ENCODE measurements around the gene PHF2.

PHF2 gene

DNA sequence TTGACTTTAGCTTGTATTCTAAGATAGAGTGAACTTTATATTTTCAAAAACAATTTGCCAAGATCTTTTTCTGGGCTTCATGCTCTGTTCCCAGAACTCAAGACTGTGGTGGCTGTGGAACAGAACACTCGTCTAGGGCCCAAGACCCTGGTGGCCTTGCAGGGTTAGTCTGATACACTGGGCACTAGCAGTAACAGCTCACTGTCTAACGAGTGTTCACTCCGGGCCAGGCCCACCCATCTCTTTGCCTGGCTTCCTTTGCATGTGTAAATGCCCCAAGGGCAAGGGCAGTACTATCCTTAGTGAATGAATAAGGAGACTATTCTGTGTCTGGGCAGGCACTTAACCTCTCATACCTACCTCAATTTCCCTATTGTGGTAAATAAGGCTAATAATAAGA, 47.4 kb downstream of the PHF2 start:
- H3K27me3 ChIP-seq = no peaks in the 10 kb centered on the region
- H3K4me1 ChIP-seq (ENCODE audit: control insufficient read depth in 1 of 2, insufficient read depth in 1 of 2, low read depth in 1 of 2, low read length in 1 of 2) = peaks cover 0 to 7% of the 10 kb centered on the region in 2 experiments
- peaks cover 5% of the 10 kb centered on the region for H3K9me3 ChIP-seq
- TF ChIP-seq CTCF (IDR thresholded peaks at IDR 0.05) = no peak
- no peak overlapping the region for H3K27ac ChIP-seq
- H3K36me3 ChIP-seq = no peaks in the 10 kb centered on the region
- no peak overlapping the region for H3K4me3 ChIP-seq (ENCODE audit: low read depth in 1 of 2, low read length in 1 of 2)

DNA sequence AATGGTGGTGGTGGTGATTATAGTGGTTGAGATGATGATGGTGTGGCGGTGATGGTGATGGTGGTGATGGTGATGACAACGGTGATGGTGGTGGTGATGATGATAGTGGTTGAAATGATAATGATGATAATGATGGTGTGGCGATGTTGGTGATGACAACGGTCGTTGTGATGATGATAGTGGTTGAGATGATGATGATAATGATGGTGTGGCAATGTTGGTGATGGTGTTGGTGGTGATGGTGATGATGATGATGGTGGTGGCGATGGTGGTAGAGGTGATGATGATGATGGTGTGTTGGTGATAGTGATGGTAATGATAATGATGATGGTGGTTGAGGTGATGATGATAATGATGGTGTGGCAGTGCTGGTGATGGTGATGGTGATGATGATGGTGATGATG, 48.0 kb downstream of the PHF2 start:
- peaks cover 4% of the 10 kb centered on the region for H3K36me3 ChIP-seq
- TF ChIP-seq CTCF (IDR thresholded peaks at IDR 0.05) = no peak
- no peaks in the 10 kb centered on the region for H3K27me3 ChIP-seq
- H3K4me1 ChIP-seq (ENCODE audit: control insufficient read depth in 1 of 2, insufficient read depth in 1 of 2, low read depth in 1 of 2, low read length in 1 of 2) = peaks cover 0 to 7% of the 10 kb centered on the region in 2 experiments
- H3K4me3 ChIP-seq (ENCODE audit: low read depth in 1 of 2, low read length in 1 of 2) = no peak overlapping the region
- no peak overlapping the region for H3K27ac ChIP-seq
- H3K9me3 ChIP-seq = peaks cover 5% of the 10 kb centered on the region

DNA sequence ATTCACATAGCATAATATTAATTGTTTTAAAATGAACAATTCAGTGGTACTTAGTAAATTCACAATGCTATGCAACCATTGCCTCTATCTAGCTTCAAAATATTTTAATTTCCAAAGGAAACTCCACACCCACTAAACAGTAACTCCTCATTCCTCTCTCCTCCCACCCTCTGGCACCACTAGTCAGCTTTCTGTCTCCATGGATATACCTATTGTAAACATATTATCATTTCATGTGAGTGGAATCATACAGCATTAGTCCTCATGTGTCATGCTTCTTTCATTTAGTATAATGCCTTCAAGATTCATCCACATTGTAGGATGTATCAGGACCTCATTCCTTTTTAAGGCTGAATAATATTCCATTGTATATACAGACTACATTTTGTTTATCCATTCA, 48.6 kb downstream of the PHF2 start:
- H3K36me3 ChIP-seq = peaks cover 9% of the 10 kb centered on the region
- H3K4me1 ChIP-seq (ENCODE audit: control insufficient read depth in 1 of 2, insufficient read depth in 1 of 2, low read depth in 1 of 2, low read length in 1 of 2) = peaks cover 0 to 7% of the 10 kb centered on the region in 2 experiments
- TF ChIP-seq CTCF (IDR thresholded peaks at IDR 0.05) = no peak
- peaks cover 5% of the 10 kb centered on the region for H3K9me3 ChIP-seq
- no peaks in the 10 kb centered on the region for H3K27me3 ChIP-seq
- no peak overlapping the region for H3K27ac ChIP-seq
- no peak overlapping the region for H3K4me3 ChIP-seq (ENCODE audit: low read depth in 1 of 2, low read length in 1 of 2)

DNA sequence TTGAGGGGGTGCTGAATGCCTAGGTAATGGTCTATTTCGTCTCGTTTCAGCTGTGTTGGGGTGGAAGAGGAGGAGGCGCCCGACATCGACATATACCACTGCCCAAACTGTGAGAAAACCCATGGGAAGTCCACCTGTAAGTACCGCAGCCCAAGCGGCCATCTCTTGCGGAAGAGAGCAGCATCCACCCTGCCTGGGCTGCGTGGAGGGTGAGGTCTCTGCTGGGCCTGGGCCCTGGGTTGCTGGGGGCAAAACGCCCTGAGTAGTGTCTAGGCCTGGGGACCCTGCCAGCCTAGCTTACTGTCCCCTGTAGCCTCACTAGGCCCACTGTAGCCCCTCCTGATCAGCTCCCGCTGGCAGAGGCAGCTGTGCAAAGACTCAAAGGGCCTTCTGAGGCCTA, 53.5 kb downstream of the PHF2 start:
- no peak for TF ChIP-seq CTCF (IDR thresholded peaks at IDR 0.05)
- Histone ChIP-seq H3K4me3 (ENCODE audit: low read depth in 1 of 2, low read length in 1 of 2) (no peak overlapping the region), H3K4me1 (ENCODE audit: control insufficient read depth in 1 of 2, insufficient read depth in 1 of 2, low read depth in 1 of 2, low read length in 1 of 2) (peaks cover 0 to 7% of the 10 kb centered on the region in 2 experiments), H3K36me3 (peaks cover 58% of the 10 kb centered on the region), H3K27ac (no peak overlapping the region), H3K27me3 (no peaks in the 10 kb centered on the region), H3K9me3 (peaks cover 5% of the 10 kb centered on the region)

DNA sequence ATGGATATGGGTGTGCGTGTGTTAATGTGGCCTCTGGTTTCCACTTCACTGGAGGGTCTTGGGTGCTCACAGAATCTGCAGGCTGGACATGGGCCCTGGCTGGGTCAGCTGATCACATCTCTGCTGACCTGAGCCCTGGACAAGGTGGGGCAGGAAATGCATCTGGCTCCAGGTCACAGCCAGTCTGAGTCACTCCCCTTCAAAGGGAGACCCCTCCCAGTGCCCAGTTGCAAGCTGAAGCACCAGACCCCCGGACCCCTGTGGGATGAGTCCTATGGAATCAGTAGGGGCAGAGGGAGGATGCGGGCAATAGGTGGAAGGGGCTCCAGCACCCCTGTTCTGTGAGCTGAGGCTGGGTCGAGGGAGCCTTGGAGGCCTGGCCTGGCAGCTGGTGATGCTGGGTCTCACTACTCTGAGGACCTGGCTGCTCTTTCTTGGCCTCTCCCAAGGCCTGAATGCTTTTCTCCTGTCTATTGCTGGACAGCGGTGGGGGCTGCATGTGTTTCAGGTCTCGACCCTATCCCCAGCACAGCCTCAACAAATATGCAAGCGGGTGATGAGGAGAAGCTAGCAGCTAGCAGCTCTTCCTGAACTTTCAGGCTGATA, 54.5 kb downstream of the PHF2 start:
- H3K4me3 ChIP-seq (ENCODE audit: low read depth in 1 of 2, low read length in 1 of 2) = no peak overlapping the region
- H3K27ac ChIP-seq = no peak overlapping the region
- peaks cover 0 to 2% of the 10 kb centered on the region in 2 experiments for H3K4me1 ChIP-seq (ENCODE audit: control insufficient read depth in 1 of 2, insufficient read depth in 1 of 2, low read depth in 1 of 2, low read length in 1 of 2)
- peaks cover 5% of the 10 kb centered on the region for H3K9me3 ChIP-seq
- TF ChIP-seq CTCF (IDR thresholded peaks at IDR 0.05) = no peak
- peaks cover 67% of the 10 kb centered on the region for H3K36me3 ChIP-seq
- no peaks in the 10 kb centered on the region for H3K27me3 ChIP-seq
